Chondrocyte (in vitro differentiated cells): ENCODE measurements around the gene PHKA1. TPM values are rescaled to one million over a fixed set of nuclear protein-coding genes. Genes with fewer than 3 reads are reported as not detected.

Experiments used
- DNase-seq: peaks from one replicate; pipeline ENCODE4 v3.0.0; 2021; ENCODE audit warnings: mixed read lengths, low spot score
- H3K27ac Mint-ChIP-seq: one replicate; pipeline ENCODE4 v1.8.0; 2021; ENCODE audit warnings: mild to moderate bottlenecking, moderate library complexity, mixed read lengths; ENCODE audit not compliant: unreplicated experiment
- H3K27me3 Mint-ChIP-seq: 2 replicates; pipeline ENCODE4 v1.8.0; 2021; ENCODE audit warnings: low read depth, mixed read lengths
- H3K36me3 Mint-ChIP-seq: 2 replicates; pipeline ENCODE4 v1.8.0; 2021; ENCODE audit warnings: low read depth, mixed read lengths
- H3K4me1 Mint-ChIP-seq: 2 replicates; pipeline ENCODE4 v1.8.0; 2021; ENCODE audit warnings: low read depth, mild to moderate bottlenecking, mixed read lengths
- H3K4me3 Mint-ChIP-seq: one replicate; pipeline ENCODE4 v1.8.0; 2021; ENCODE audit warnings: mild to moderate bottlenecking, moderate library complexity, mixed read lengths; ENCODE audit not compliant: unreplicated experiment
- H3K9me3 Mint-ChIP-seq: 2 replicates; pipeline ENCODE4 v1.8.0; 2021; ENCODE audit warnings: low read depth, mixed read lengths
- total RNA-seq: library from RNA; stranded (reverse); gene quantifications from 3 replicates; pipeline ENCODE4 v1.2.1, GENCODE V29; 2021
- TF ChIP-seq, protein P1 (sequence below): fragments of 200-600 bp; sonication (generic); IDR thresholded peaks from 2 replicates; pipeline ENCODE4 v1.5.0; 2021; ENCODE audit warnings: antibody characterized with exemption, mild to moderate bottlenecking, moderate library complexity

Gene PHKA1
- total RNA-seq, 1 donor from 2014 or later = 5.3 TPM

DNA sequence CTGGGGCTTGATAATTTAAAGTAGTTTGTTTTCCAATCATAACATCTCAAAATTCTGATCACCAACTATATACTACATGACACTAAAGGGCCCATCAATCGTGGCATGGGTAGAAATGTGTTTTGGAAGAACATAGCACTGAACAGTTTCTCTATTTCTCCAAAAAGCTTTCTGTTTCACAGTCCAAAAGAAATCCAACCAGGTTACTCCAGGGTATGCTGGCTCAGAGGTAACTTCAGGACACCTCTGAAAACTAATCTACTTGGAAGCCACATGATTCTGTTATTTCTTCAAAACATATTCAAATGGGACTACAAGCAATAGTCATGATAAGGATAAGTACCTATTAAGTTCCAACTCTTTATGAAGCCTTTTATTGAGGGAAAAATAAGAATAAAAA lies 8.3 kb downstream of the PHKA1 start:
- no peak for DNase-seq
- H3K36me3 Mint-ChIP-seq = no peaks in the 10 kb centered on the region
- H3K27me3 Mint-ChIP-seq = no peaks in the 10 kb centered on the region
- H3K4me3 Mint-ChIP-seq = no peak overlapping the region
- TF ChIP-seq, protein P1, sequence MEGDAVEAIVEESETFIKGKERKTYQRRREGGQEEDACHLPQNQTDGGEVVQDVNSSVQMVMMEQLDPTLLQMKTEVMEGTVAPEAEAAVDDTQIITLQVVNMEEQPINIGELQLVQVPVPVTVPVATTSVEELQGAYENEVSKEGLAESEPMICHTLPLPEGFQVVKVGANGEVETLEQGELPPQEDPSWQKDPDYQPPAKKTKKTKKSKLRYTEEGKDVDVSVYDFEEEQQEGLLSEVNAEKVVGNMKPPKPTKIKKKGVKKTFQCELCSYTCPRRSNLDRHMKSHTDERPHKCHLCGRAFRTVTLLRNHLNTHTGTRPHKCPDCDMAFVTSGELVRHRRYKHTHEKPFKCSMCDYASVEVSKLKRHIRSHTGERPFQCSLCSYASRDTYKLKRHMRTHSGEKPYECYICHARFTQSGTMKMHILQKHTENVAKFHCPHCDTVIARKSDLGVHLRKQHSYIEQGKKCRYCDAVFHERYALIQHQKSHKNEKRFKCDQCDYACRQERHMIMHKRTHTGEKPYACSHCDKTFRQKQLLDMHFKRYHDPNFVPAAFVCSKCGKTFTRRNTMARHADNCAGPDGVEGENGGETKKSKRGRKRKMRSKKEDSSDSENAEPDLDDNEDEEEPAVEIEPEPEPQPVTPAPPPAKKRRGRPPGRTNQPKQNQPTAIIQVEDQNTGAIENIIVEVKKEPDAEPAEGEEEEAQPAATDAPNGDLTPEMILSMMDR = no peak
- no peaks in the 10 kb centered on the region for H3K4me1 Mint-ChIP-seq
- H3K27ac Mint-ChIP-seq = no peak overlapping the region
- H3K9me3 Mint-ChIP-seq = peaks cover 17% of the 10 kb centered on the region

DNA sequence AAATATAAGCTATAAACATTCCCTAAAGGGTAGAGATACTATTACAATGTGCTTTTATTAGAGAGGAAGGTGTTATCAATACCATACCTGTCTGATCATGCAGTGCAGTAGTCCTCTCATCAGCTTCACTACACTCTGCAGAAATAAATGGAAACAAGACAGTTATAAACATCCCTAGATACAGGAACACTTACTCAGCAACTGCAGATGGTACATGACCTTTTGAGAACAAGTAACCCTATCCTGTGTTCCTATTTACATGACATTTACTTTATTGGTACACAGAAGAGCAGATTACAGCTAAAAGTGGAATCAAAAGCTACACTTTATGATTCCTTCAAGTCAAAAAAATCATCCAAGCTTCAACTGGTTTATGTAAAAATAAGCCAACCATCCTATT lies 9.0 kb downstream of the PHKA1 start:
- H3K36me3 Mint-ChIP-seq = no peaks in the 10 kb centered on the region
- DNase-seq = no peak
- no peaks in the 10 kb centered on the region for H3K4me1 Mint-ChIP-seq
- H3K9me3 Mint-ChIP-seq = peaks cover 17% of the 10 kb centered on the region
- TF ChIP-seq, protein P1 = no peak
- H3K27ac Mint-ChIP-seq = no peak overlapping the region
- no peak overlapping the region for H3K4me3 Mint-ChIP-seq
- H3K27me3 Mint-ChIP-seq = no peaks in the 10 kb centered on the region

DNA sequence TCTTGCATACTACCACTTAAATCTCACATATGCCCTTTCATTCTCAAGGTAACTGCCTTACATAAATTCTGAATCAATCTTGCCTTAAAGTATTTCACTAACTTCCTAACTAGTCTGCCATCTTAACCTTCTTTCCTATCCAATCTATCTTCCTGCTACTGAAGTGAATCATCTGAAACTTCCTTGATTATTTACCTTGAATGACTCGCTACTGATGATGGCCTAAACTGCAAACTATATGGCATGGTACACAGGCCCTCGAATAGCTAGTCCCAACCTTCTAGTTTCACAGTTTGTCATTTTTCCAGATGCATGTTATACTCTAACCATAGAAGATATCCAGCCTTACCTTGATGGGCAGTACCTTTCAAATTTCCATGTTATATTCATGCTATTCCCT lies 19.9 kb downstream of the PHKA1 start:
- H3K9me3 Mint-ChIP-seq = peaks cover 3% of the 10 kb centered on the region

DNA sequence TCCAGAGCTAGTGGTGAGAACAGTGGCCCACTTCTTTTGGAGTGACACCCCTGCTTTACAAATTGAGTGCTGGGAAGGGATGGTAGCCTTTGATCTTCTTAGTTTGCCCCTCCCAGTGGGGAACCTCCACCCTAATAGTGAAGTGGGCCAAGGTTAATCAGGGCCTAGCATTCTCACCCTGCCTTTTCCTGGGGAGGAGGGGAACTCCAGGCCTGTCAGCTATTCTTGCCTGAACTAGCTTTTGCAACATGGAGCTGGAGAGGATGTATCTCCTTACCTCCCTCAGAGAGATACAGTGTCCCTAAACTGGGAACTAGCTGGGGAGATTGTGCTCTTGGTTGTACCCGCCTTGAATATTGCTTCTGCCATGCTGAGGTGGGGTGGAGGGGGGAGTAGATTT lies 20.6 kb downstream of the PHKA1 start:
- Mint-ChIP-seq H3K36me3 (no peaks in the 10 kb centered on the region), H3K27ac (no peak overlapping the region), H3K9me3 (peaks cover 3% of the 10 kb centered on the region), H3K4me1 (no peaks in the 10 kb centered on the region), H3K4me3 (no peak overlapping the region), H3K27me3 (no peaks in the 10 kb centered on the region)
- TF ChIP-seq, protein P1 = no peak
- no peak for DNase-seq

More for the DNA sequence above, 19.9 kb downstream of the PHKA1 start:
- Mint-ChIP-seq H3K27me3 (no peaks in the 10 kb centered on the region), H3K4me1 (no peaks in the 10 kb centered on the region), H3K27ac (no peak overlapping the region), H3K4me3 (no peak overlapping the region), H3K36me3 (no peaks in the 10 kb centered on the region)
- TF ChIP-seq, protein P1 = no peak
- no peak for DNase-seq

DNA sequence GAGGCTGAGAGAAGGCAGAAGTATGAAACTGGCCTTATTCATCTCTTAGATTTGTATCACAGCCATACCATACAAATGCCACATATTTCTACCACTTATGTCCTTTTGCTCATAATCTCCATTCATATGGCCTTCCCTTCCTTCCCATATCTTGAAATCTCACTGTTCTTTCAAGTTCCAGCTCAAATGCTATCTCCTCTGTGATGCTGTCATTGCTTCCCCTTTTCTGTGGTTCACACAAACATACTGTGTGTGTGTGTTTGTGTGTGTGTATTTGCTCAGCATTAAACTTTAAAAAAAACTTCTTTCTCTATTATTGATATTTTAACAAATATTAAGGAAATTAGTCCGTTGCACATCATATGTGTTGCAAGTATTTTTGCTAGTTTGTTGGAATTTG lies 26.7 kb downstream of the PHKA1 start:
- peaks cover 3% of the 10 kb centered on the region for H3K36me3 Mint-ChIP-seq
- H3K27me3 Mint-ChIP-seq = no peaks in the 10 kb centered on the region
- H3K4me3 Mint-ChIP-seq = no peak overlapping the region
- TF ChIP-seq, protein P1 = no peak
- DNase-seq = no peak
- peaks cover 8% of the 10 kb centered on the region for H3K9me3 Mint-ChIP-seq
- H3K27ac Mint-ChIP-seq = no peak overlapping the region
- peaks cover 5% of the 10 kb centered on the region for H3K4me1 Mint-ChIP-seq
